Measurements from ENCODE around the gene SLC19A1.
"Not testable (repeated sequence)": the region's sequence is repeated elsewhere in the genome, so short reads cannot be mapped to it uniquely, and the experiment has no call there.

SLC19A1 gene

DNA sequence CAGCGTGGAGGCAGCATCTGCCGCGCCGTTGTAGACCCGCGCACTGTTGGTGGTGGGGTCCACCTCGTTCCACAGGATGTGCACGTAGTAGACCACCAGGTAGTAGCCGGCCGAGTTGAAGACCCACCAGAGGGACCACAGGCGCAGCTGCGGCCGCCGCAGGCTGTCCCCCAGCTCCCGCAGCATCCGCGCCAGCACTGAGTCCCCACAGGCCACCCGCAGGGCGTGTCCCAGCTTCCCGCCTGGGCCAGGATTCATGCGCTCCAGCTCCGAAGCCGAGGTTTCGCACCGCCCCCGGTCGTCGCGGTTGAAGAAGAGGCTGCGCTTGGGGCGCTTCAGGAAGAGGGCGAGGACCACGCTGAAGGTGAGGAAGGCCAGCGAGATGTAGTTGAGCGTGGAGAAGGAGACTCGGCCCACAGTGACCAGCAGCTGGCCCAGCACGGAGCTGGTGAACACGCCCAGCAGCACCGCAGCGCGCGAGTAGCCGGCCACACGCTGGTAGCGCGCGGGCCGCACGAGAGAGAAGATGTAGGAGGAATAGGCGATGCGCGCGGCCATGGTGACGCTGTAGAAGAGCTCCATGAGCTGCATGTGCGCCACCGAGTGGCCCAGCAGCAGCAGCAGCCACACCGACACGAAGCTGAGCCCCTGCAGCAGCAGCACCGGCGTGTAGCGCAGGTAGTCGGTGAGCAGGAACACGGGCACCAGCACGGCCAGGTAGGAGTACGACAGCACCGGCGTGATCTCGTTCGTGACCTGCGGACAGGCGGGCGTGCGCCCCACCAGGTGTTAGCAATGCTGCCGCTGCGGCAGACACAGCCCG is 10.6 kb downstream of the SLC19A1 start:
- DNase-seq, result no peak

GRCh38 chr21:45531114-45531392 is 11.2 kb downstream of the SLC19A1 start:
- not testable (repeated sequence) for DNase-seq

DNA sequence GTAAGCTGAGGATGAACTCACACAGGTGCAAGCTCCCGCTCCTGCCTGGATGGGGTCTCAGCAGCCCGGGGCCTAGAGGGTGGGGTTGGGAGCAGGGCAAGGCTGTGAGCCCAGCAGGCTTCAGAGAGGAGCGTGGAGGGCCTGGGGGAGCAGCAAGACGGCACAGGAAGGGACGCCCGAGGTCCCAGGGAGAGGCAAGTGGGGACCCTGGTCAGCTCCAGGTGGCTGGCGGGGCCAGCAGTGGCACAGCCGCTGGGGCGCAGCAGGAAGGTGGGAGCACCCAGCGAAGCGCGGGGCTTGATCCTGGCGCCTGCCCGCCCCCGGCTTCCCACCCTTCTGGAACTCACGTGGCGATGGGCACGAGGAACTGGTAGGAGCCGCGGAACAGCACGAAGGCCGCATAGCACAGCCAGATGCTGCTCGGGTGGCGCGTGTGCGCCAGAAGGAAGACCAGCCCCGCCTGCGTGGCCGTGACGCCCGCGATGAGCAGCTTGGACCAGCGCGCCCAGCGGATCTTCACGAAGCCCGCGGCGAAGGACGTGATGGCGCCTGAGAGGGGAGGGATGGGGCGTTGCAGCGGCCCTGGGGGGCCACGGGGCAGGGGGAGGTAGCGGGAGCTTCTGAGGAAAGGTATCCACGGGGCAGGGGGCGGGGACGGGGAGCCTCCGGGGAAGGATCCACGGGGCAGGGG is 11.7 kb downstream of the SLC19A1 start:
- no peak for DNase-seq

- no peak for DNase-seq
These were observed 12.3 kb downstream of the SLC19A1 start for GRCh38 chr21:45529785-45530422.

- no peak for DNase-seq
These were observed 13.1 kb downstream of the SLC19A1 start for GRCh38 chr21:45528981-45529784.

DNA sequence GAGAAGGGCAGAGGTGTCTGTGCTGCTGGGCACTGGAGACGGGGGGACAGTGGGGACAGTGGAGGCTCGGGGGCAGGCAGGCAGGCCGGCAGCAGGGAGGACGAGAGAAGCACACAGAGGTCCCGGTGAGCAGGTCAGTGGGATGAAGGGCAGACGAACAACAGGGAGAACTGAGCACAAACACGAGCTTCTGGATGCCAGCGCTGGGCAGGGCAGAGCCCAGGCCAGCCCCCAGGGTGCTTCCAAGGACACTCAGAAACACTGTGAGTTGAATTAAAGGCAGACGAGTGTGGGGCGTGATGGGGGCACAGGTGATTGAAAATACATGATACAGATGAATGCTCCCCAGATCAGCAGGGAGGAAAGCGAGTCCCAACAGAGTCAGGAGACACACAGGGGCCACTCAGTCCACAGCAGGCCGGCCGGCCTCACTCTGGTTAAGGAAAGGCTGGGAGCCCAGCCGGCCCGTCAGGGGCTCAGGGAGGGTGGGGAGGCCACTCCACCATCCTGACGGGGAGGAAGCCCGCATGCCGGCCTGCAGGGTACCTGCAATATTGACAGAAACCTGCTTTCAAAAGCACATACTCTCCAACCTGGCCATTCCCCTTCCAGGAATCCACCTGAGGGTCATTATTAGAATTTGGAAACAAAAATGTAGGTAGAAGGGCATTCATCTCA is 14.1 kb downstream of the SLC19A1 start:
- DNase-seq, result no peak

DNA sequence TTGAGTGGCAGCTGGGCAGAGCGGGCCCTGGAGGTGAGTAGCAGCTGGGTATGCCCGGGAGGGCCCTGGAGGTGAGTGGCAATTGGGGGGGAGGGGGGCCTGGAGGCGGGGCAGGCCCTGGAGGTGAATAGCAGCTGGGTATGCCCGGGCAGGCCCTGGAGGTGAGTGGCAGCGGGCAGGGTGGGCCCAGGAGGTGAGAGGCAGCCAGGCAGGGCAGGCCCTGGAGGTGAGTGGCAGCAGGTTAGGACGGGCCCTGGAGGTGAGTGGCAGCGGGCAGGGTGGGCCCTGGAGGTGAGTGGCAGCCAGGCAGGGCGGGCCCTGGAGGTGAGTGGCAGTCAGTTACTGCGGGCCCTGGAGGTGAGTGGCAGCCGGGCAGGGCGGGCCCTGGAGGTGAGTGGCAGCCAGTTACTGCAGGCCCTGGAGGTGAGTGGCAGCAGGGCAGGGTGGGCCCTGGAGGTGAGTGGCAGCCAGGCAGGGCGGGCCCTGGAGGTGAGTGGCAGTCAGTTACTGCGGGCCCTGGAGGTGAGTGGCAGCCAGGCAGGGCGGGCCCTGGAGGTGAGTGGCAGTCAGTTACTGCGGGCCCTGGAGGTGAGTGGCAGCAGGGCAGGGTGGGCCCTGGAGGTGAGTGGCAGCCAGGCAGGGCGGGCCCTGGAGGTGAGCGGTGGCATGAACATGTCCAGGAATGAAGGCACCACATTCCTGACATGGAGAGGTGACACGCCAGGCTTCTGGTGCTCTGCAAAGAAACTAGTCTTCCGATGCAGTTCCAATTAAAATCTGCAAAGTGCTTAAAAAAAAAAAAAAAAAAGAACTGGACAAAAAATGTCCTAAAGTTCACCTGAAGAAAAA is 14.9 kb downstream of the SLC19A1 start:
- not testable (repeated sequence) for DNase-seq

GRCh38 chr21:45525910-45526306 is 16.3 kb downstream of the SLC19A1 start:
- DNase-seq, result no peak

DNA sequence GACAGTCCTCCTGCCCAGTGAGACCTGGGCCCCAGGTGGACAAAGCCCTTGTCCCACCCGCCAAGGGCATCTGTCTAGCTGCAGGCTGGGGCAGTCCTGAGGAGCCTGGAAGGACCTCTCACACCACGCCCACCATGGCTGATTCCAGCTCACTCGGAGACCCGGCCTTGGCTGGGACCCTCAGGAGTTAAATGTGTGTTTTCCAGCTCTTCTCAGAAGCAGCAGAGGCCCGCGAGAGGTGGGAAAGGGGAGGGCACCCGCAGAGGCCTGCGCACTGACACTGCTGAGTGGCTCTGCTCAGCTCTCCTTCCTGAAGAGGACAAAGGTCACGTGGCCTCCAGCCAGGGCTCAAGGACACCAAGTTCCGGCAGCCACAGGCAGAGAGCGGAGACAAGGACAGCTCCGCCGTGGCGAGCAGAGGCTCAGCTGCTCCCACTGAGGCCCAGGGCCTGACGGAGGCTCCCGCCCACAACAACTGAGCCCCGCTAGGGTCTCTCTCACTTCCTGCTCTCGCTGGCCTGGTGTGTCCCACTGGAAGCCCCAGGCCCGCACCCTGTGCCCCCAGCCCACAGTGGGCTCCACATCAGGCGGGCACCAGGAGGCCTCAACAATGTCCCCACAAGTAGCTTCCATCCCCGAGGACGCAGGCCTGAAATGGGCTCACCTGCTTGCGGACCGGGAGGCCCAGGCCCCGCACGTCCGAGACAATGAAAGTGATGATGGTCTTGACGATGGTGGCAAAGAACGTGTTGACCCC is 16.9 kb downstream of the SLC19A1 start:
- DNase-seq, result no peak

GRCh38 chr21:45524756-45525152 is 17.5 kb downstream of the SLC19A1 start:
- DNase-seq, result no peak

DNA sequence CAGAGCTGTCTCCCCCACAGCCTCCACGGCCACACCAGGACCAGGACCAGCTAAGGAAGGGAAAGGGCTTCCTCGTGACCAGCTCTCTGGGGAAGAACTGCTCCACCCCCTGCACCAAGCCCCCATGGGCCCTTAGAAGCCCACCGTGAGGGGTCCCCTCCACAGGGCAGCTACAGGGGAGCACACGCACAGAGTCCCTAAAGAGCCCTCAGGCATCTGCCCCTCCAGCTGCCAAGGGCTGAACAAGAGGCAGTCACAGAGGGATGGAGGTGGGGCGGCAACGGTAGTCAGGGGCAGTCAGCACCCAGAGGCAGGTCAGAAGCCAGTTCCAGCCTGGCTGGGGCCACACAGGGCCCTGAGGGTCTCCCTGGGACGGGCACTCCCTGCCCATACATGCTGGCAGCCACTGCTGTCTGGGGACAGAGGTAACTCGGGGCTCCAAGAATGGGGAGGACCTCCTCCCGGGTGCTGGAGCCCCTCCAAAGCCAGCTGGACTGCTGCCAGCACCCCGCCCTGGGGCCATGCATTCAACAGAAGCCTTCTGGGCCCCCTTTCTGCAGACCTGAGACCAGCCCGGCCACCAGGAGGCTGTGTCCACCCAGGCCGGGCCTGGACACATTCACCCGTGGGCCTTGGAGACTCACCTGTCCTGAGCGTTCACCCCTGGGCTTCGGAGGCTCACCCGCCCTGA is 18.7 kb downstream of the SLC19A1 start:
- no peak for DNase-seq

- no peak for DNase-seq
These were observed 19.3 kb downstream of the SLC19A1 start for GRCh38 chr21:45522986-45523385.

- DNase-seq, result no peak
These were observed 19.9 kb downstream of the SLC19A1 start for GRCh38 chr21:45522381-45522780.

DNA sequence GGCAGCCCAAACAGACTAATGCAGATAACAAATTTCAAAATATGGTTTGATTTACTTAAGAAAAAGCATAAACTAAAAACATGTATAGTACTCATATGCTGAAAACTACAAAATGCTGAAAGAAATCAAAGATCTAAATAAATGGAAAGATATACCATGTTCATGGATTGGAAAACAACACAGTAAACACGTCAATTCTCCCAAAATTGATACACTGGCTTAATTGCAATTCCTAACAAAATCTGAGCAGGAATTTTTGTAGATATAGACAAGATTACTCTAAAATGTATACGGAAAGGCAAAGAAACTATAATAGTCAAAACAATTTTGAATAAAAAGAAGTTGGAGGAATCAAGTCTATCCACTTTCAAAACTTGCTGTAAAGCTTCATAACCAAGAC is 21.0 kb downstream of the SLC19A1 start:
- DNase-seq, result no peak

DNA sequence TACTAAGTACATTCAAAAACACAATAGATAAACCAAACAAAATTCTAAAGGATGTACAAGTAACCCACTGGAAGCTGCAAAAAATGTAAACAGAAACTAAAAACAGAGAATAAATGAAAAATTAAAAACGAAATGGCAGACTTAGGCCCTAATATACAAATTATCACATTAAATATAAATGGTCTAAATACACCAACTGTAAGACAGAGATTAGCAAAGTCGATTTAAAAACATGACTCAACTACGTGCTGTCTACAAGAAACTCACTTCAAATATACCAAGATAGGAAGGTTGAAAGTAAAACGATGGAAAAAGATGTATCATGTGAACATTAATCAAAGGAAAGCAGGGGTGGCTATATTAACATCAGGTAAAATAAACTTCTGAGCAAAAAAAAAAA is 23.1 kb downstream of the SLC19A1 start:
- DNase-seq, result no peak

- DNase-seq, result peak; percentile 6
These were observed 23.5 kb downstream of the SLC19A1 start for GRCh38 chr21:45518742-45519141.

DNA sequence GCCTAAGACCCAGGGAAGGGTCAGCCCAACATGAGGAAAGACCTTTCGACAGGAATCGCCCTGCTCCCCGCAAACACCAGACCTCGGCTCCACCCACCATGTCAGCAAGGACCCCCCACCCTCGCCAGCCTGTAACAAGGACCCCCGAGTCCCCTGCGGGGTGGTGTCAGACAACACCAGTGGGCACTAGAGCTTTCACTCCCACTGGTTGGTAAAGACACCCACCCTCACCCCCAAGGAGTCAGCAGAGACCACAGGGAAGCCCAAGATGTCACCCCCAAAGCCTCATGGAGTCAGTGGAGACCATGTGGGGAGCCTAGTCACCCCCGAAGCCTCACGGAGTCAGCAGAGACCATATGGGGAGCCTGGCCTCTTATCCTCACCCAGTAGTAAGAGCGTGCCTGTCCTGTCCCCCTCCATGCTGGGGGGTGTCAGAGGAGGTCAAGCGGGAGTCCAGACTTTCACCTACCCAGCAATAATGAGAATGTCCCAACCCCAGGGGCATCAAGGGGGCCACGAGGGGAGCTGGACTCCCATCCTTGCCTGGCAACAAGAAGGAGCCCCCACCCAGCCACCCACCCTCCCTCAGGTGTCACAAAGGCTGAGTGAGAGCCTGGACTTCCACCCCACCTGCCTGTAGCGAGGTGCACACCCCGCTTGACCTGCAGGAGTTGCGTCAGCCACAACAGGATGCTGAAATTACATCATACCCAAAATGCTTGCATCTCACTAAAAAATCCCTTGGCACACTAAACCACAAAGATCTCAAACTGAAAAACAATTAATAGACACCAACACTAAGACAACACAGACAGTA is 24.8 kb downstream of the SLC19A1 start:
- peak; percentile 11 for DNase-seq

GRCh38 chr21:45516671-45517151 is 25.5 kb downstream of the SLC19A1 start:
- no peak for DNase-seq

DNA sequence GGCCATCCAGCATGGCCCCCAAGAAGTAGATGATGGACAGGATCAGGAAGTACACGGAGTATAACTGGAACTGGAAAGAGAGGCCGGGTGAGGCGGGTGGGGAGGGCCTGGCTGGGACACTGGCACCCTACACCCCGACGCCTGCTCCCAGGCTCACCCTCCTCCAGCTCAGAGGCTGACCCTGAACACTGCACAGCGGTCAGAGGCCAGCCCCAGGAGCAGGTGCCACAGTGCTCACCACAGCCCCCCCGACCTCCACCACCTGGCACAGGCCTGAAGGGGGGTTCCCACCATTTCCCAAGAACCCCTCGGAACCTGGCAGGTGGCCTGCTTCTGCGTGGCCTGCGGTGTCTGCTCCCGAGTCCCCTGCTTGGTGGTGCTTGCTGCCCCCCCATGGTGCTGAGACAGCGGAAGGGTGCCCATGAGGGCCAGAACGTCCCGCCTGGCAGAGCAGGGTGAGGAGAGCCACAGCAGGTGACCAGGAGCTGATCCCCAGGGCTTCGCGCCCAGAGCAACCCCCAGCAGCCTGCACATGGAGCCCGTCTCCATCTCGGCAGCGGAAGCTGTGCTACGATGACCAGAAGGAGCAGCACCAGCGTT is 26.1 kb downstream of the SLC19A1 start:
- DNase-seq, result no peak

Data from suppressor macrophage treated with lipopolysaccharide for 4 hours (primary cell).